Left ventricle myocardium inferior (tissue), 1 donor: ENCODE results near the gene ANKLE1. TPM values are rescaled to one million over a fixed set of nuclear protein-coding genes. Genes with fewer than 3 reads are reported as not detected.

Source experiments
- DNase-seq: peaks from one replicate; pipeline ENCODE4 v3.0.0-alpha.2; 2020
- H3K27ac ChIP-seq: fragments of 200-600 bp; replicated peaks from 2 replicates; pipeline ENCODE4 v1.8.0; 2021
- H3K27me3 ChIP-seq: fragments of 200-600 bp; 2 replicates; pipeline ENCODE4 v1.8.0; 2021; ENCODE audit warnings: low read depth
- H3K36me3 ChIP-seq: fragments of 200-600 bp; 2 replicates; pipeline ENCODE4 v1.8.0; 2021
- H3K4me1 ChIP-seq: fragments of 200-600 bp; 2 replicates; pipeline ENCODE4 v1.8.0; 2021
- H3K4me3 ChIP-seq: fragments of 200-600 bp; 2 replicates; pipeline ENCODE4 v1.8.0; 2021; ENCODE audit warnings: mild to moderate bottlenecking, moderate library complexity
- H3K9me3 ChIP-seq: fragments of 200-600 bp; replicated peaks from 2 replicates; pipeline ENCODE4 v1.8.0; 2021
- CTCF ChIP-seq: fragments of 200-600 bp; IDR thresholded peaks from 2 replicates; pipeline ENCODE4 v1.8.0; 2021; ENCODE audit warnings: antibody characterized with exemption, mild to moderate bottlenecking, borderline replicate concordance
- intact Hi-C: fragments of 100-400 bp; cut with micrococcal nuclease; formaldehyde crosslinking; loops from one replicate; pipeline ENCODE4 v1.11.0; 2022
- total RNA-seq: library from RNA; stranded (reverse); fragmentation: NEBNext Ultra II Directional; extraction: Animal tissue kit (Norgen Biotek cat#: 25700); gene quantifications from one replicate; pipeline ENCODE4 v1.2.1, GENCODE V29; 2021
- donor health status: DM: no; HTN: yes; CAD: no; lungs with severe emphysema.

Gene ANKLE1
- total RNA-seq, 1 donor from 2014 or later, result 0.11 TPM

DNA sequence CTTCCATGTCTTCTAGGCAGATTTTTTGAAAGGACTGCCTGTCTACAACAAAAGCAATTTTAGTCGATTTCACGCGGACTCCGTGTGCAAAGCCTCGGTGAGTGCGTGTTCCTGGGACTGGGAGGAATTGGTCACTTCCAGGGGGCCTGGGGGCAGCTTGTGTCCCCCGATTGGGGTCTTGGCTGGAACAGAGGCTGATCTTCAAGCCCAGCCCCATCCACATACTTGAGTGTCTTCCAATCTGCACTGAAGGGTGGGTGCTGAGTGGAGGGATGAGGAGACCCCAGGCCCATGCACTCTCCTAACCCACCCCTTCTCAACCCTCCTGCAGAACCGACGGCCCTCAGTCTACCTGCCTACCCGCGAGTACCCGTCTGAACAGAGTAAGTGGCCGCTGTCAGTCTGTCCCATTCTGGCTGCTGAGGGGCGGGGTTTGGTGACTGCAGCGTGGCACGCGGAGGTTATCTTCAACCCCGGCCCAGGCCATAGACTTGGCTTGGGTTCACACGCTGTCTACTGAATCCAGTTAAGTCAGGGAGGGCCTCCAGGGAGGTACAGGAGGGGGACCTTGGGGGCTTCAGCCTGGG lies 32.4 kb downstream of the ANKLE1 start:
- Histone ChIP-seq H3K9me3 (no peaks in the 10 kb centered on the region), H3K27ac (no peak overlapping the region), H3K4me3 (no peak overlapping the region), H3K36me3 (peaks cover 44% of the 10 kb centered on the region), H3K4me1 (peaks cover 32% of the 10 kb centered on the region), H3K27me3 (no peaks in the 10 kb centered on the region)
- no peak for DNase-seq
- intact Hi-C loops, result no loop called here
- TF ChIP-seq CTCF, result no peak

- peaks cover 2% of the 10 kb centered on the region for H3K4me1 ChIP-seq
- no peaks in the 10 kb centered on the region for H3K9me3 ChIP-seq
- no peak overlapping the region for H3K27ac ChIP-seq
- peaks cover 65% of the 10 kb centered on the region for H3K36me3 ChIP-seq
- TF ChIP-seq CTCF, result no peak
- no peak overlapping the region for H3K4me3 ChIP-seq
- no peaks in the 10 kb centered on the region for H3K27me3 ChIP-seq
- no peak for DNase-seq
- intact Hi-C loops, result no loop called here
Measured at GRCh38 chr19:17318966-17319365, 37.3 kb downstream of the ANKLE1 start.

- TF ChIP-seq CTCF, result no peak
- H3K4me1 ChIP-seq, result peaks cover 6% of the 10 kb centered on the region
- no peaks in the 10 kb centered on the region for H3K27me3 ChIP-seq
- DNase-seq, result no peak
- H3K9me3 ChIP-seq, result no peaks in the 10 kb centered on the region
- peaks cover 59% of the 10 kb centered on the region for H3K36me3 ChIP-seq
- intact Hi-C loops, result no loop called here
- no peak overlapping the region for H3K27ac ChIP-seq
- no peak overlapping the region for H3K4me3 ChIP-seq
Measured at GRCh38 chr19:17319473-17320238, 38.0 kb downstream of the ANKLE1 start.

GRCh38 chr19:17320435-17320834 lies 38.7 kb downstream of the ANKLE1 start:
- H3K36me3 ChIP-seq, result peaks cover 62% of the 10 kb centered on the region
- no peak for TF ChIP-seq CTCF
- peaks cover 6% of the 10 kb centered on the region for H3K4me1 ChIP-seq

DNA sequence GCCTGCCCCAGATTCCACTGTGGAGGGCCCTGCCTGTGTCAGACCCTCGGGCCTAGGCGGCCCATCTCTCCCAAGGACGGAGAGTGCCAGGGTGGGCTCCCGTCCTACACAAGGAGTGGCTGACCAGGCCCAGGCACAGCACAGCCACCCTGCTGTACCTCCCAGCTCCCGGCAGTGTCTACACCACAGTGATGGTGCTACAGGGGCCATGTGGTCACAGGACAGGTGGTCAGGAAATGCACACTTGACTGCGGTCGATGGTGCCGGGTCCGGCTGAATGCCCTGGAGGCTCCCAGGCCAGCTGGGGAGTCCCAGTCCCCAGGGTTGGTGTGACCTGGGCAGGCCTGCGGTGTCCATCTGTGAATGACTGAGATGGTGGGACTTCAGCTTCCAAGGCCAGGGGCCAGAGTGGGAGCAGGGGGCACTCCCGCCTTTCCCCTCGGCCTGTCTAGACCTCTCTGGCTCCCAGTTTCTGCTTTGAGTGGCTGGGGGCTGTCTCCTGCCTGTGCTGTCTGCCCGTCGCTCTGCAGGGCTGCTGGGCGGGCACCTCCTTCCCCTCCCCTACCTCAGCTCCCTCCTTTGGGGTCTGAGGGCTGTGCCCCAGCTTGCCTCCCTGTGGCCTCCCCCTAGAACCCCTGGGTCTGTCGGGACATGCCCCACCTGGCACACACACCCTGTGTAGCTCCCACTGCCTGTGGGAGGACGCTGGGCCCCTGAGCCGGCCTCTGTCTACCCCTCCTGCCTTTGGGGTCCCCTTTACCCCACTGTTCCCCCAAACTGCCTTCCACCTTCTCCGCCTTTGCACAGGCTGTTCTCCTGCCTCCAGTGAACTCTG lies 40.2 kb downstream of the ANKLE1 start:
- Histone ChIP-seq H3K4me1 (peaks cover 6% of the 10 kb centered on the region), H3K4me3 (no peak overlapping the region), H3K27ac (no peak overlapping the region), H3K9me3 (no peaks in the 10 kb centered on the region), H3K27me3 (no peaks in the 10 kb centered on the region), H3K36me3 (peaks cover 48% of the 10 kb centered on the region)
- no peak for TF ChIP-seq CTCF
- intact Hi-C loops, result no loop called here
- no peak for DNase-seq

More at GRCh38 chr19:17320435-17320834, 38.7 kb downstream of the ANKLE1 start:
- DNase-seq, result no peak
- Histone ChIP-seq H3K27ac (no peak overlapping the region), H3K27me3 (no peaks in the 10 kb centered on the region), H3K4me3 (no peak overlapping the region), H3K9me3 (no peaks in the 10 kb centered on the region)
- intact Hi-C loops, result no loop called here
